Measurements from ENCODE around the gene FNDC3B.

DNA sequence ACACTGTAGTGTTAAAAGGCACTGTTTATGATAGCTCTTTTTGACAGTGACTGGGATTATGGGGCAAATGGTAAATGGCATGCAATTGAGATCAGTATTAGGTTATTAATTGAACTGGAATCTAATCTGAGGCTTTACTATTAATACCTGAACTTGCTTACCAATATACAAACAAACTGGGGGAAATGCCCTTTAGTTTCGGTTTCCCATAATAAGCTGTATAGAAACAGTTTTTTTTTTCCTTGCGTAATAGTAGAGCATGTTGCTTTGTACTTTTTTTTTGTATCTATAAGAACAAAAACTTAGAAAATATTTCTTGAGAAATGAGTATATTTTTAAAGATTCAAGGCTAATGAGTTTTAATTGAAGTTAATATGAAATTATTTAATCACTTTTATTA is 95.0 kb downstream of the FNDC3B start:
- TF ChIP-seq GATA3 (IDR thresholded peaks at IDR 0.05; ENCODE audit: low read depth, low read length) (no peak), GATA2 (IDR thresholded peaks at IDR 0.05; ENCODE audit: low read depth, low read length) (no peak)
